ENCODE measurements around the gene CMSS1.
A peak's percentile ranks its signal among the peaks of the same experiment; 100 is the strongest.

Gene CMSS1

DNA sequence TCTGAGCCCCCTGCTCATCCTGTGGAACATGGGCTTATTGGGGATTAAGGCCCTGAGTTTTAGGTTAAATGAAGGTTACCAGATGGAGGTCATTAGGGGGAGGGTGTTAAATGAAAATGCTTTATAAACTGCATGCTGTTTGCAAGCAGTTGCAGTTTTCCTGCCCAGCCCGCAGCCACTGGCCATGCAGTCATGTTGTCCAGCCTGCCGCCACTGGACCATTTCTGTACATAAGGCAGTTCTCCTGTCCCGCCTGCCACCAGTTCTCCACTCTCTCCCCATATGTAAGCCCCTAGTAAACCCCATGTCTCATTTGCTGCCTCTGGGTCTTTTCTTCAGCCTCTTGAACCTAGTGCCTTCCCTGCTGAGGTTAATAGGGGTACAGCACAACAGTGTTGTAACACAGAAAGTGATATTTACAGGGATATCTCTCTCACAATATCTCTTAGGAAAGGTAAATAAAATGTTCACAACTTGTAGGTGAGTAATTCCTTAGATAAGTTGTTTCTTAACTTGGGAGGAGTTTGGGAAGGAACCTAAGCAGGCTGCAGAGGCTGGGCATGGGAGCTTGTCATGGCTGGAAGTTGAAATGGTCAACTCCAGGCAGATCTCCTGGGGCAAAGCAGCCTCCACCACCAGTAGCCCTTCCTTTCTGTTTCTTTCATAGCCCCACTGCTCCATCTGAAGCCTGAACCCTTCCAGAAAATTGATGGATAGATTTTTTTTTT, 148.2 kb downstream of the CMSS1 start:
- no peak for DNase-seq (ENCODE audit: low read depth, low spot score)
- H3K4me3 ChIP-seq (ENCODE audit: low read length) = no peak overlapping the region

DNA sequence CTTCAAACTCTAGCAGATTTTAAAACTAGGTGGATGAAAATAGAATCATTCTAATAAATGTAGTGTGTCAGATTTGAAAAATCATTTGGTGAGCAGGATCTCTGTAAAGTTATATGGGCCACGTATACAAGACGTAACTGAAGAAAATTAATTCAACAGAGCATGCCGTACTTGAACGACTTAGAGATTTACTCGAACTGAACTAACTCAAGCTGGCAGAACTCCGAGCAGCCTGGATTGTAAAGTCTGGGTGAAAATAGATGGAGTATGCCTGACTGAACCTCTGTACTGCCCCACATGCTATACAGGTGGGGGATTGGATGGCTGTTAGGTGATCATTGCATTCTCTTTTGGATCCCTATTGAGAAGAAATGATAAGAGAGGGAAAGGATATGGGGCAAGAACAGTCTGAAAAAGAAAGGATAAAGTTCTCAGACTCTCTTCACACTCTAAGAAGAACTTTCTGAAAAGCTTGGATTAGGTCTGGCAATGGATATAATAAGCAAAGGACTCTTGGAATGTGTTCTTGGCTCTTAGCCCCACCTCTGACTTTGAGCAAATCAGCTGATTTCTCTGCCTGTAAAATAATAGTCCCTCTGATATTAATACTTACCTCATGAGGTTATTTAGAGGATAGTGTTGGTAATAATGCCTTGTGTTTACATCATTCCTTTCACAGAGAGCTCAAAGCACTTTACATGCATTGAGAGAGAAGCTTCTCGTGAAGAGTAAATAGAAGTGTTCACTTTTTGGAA, 149.2 kb downstream of the CMSS1 start:
- no peak overlapping the region for H3K4me3 ChIP-seq (ENCODE audit: low read length)
- no peak for DNase-seq (ENCODE audit: low read depth, low spot score)

DNA sequence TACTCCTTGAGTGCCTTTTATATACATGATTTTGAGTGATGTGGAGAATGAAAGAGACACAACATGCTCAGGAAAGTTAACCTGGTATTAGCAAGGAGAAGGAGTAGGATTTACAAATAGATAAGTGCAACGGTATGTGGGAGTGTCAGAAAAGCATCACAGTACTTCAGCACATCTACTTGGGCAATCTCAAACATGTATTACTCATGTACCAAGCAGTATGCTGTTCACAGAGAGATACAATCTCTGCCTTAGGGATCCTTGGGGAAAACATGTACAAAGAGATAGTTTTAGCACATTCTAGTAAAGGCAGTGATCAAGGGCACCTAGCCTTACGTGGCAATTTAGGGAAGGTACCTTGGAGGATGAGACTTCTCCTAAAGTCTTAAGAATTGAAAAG, 150.1 kb downstream of the CMSS1 start:
- no peak overlapping the region for H3K4me3 ChIP-seq (ENCODE audit: low read length)
- no peak for DNase-seq (ENCODE audit: low read depth, low spot score)

DNA sequence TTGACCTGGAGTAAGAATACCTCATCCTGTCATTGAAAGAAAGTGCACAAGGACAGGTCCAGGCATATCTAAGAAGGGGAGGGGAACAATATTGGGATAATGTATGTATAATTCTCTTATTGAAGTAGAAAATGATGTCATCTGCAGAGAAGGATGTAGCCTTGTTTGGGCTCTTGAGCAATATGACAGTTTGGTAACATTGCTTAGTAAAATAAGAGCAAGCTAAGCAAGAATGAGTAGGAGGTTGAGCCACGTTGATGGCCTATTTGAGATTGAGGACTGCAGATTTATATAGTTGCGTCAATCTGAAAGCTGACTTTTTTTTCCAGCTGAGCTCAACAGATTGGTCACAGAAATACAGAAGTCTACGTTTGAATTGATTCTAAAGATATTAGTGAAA, 151.5 kb downstream of the CMSS1 start:
- no peak overlapping the region for H3K4me3 ChIP-seq (ENCODE audit: low read length)
- DNase-seq (ENCODE audit: low read depth, low spot score) = no peak

DNA sequence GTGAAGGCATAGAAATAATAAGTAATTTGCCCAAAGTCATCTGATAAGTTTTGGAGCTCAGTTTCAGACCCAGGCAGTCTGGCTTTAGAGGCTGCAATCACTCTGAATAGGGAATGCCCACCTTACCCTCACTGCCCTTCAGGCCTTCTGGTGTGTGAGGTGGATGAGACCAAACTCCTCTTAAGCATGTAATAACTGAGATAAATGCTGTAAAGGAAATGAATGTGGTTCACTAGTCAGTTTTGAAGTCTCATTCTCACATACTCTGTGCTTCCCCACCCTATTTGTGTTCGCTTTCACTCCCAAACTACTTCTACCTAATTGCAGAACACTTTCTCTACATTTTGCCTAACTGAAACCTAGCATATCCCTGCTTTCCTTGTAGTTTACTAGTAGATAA, 152.5 kb downstream of the CMSS1 start:
- peak; percentile 41 for DNase-seq (ENCODE audit: low read depth, low spot score)
- no peak overlapping the region for H3K4me3 ChIP-seq (ENCODE audit: low read length)

DNA sequence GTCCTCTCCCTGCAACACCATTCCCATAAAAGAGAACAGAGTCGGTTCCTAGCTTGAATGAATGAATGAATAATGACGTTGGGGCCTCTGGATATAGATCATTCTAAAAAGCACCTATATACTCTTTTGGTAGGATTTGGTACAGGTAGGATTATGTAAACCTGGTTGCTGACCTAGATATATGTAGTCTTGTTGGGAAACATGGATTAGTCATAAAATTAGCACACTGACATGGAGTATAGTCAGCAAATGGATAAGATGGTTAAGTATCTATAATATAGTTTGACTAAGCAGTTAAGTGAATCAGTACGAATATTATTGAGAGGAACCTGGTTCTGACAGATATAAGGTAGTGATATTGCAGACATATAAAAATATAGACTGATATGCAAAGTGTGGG, 154.1 kb downstream of the CMSS1 start:
- DNase-seq (ENCODE audit: low read depth, low spot score) = no peak
- no peak overlapping the region for H3K4me3 ChIP-seq (ENCODE audit: low read length)

DNA sequence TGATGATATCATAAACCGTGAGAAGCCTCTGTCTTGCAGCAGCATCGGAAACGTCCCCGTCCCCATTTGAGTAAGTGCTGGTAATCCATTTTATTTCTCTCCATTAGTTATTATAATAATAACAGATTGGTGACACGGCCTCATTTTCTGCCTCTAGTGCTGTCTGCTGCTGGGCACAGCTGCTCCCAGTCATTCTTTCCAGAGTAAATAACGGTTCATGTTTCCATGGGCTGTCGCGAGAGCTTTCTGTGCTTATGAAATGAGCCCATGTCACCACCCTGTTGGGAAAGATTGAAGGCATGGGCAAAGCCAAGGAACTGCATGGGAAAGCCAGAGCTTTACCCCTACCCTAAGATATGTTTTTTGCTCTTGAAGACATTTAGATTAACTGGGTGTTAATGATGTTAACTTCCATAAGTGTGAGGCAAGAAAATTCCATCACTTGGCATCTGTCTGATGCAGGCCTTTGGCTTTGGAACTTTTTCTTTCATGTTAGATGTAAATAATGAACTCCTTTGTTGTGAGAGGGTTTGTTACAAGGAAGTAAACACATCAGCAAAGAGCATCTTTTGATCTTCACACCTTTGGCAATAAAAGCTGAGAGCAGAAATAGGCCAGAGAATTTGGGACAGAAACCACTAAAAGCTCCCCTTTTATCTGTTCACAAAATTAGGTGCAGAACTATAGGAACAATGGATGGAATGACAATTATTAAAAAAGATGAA, 154.9 kb downstream of the CMSS1 start:
- no peak for DNase-seq (ENCODE audit: low read depth, low spot score)
- no peak overlapping the region for H3K4me3 ChIP-seq (ENCODE audit: low read length)

DNA sequence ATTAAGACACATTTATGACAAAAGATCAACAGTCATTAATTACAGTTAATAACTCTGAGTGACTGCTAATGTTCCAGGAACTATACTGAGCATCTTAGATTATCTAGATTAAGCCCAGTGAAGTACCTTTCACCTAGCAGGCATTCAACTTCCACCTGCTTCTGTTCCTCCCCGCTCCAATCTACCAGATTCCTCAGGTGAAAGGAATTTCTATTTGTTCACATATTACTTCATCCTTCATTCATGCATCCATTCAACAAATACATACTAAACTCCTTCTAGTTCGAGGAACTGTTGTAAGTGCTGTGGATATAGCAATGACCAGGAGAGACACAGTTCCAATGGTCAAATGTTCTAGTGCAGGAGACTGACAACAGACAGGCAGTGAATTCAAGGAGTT, 157.3 kb downstream of the CMSS1 start:
- no peak overlapping the region for H3K4me3 ChIP-seq (ENCODE audit: low read length)
- DNase-seq (ENCODE audit: low read depth, low spot score) = no peak

DNA sequence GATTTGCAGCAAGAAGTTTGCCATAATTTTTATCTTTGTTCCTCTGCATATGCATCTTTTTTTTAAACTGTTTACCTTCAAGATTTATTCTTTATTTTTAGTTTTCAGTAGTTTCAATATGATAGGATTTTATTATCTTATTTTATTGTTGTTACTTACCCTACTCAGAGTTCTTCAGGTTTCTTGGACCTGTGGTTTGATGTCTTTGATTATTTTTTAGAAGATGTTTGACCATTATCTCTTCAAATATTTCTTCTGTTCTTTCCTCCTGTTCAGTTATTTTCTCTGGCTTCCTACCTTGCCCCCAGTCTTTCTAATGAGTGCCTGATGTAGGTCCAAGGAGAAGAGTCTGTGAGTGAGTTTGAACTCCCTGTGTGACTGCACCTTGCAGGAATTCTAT, 158.9 kb downstream of the CMSS1 start:
- H3K4me3 ChIP-seq (ENCODE audit: low read length) = no peak overlapping the region

DNA sequence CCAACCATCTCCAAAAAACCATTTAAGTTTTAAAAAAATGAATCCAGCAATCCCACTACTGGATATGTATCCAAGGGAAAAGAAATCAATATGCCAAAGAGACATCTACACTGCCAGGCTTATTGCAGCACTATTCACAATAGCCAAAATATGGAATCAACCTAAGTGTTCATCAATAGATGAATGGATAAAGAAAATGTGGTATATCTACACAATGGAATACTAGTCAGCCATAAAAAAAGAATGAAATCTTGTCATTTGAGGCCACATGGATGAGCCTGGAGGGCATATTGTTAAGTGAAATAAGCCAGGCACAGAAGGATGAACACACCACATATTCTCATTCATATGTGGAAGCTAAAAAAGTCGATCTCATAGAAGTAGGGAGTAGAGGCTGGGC, 160.6 kb downstream of the CMSS1 start:
- no peak for DNase-seq (ENCODE audit: low read depth, low spot score)
- no peak overlapping the region for H3K4me3 ChIP-seq (ENCODE audit: low read length)

More for the DNA sequence above, 158.9 kb downstream of the CMSS1 start:
- DNase-seq (ENCODE audit: low read depth, low spot score) = no peak

DNA sequence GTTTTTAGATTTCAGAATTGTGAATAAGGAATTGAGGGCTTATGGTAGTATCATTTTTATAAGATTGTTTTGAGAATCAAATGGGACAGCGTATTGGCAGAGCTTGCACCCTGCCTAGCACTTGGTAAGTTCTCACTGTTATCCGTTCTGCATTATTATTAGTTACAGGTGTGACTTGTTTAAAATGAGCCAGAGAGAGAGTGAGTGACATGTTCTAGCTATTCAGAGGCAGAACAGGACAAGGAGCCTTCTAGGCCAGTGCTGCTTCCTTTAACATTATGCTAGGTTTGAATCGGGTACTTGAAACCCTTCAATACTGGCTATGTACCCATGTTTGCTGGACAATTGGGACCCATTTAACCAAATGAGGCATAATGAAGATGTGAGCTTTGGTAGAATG, 162.9 kb downstream of the CMSS1 start:
- no peak for DNase-seq (ENCODE audit: low read depth, low spot score)
- no peak overlapping the region for H3K4me3 ChIP-seq (ENCODE audit: low read length)

DNA sequence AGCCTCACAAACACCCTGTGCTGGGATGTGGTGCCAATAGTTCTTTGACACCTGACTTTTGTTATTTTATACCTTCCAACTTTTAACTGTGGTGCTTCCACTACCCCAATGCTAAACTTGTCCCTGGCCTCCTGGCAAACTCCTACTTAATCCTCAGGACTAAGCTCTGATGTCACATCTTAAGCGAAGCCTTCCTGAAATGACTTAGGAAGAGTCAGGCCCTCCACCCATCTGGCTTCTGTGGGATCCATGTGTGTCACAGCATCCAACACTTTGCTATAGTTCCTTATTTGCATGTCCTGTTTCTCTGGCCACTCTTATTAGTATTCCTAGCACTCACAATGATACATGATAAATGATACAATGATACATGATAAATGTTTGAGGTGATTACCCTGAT, 163.5 kb downstream of the CMSS1 start:
- DNase-seq (ENCODE audit: low read depth, low spot score) = no peak
- no peak overlapping the region for H3K4me3 ChIP-seq (ENCODE audit: low read length)

DNA sequence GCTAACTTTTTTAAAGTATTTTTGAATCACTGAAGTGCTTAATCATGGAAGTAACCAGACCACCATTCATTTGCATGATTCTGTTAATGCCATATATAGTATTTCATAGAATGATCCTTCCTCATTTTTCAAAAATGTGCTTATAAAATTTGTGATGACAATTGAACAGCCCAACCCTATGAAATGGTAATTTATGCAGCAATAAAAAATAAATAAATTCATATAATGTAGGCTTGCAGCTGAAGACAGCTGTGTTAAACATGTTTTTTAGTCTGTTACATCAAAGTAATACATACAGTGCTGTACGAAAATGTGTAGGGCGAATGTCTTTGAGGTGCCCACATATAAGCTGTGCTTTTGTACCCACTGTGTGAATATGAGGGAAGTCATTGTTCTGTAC, 165.0 kb downstream of the CMSS1 start:
- DNase-seq (ENCODE audit: low read depth, low spot score) = no peak

DNA sequence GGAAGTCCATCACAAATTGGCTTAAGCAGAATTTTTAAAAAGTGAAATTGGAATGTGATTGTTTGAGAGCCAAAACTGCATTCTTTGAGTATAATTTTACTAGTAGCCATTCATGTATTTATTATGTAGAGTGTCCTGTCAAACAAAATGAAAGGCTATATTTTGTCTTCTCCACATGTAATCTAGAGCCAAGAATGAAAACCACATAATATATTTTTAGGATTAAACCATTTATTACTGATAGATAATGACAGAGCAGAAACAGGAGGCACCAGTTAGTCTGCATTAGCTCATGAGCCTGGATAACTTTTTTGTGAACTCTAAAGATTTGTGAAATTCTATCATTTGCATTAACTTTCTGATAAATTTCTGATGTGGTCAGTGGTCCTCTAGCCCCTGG, 166.5 kb downstream of the CMSS1 start:
- no peak overlapping the region for H3K4me3 ChIP-seq (ENCODE audit: low read length)
- no peak for DNase-seq (ENCODE audit: low read depth, low spot score)

More for the DNA sequence above, 165.0 kb downstream of the CMSS1 start:
- H3K4me3 ChIP-seq (ENCODE audit: low read length) = no peak overlapping the region

DNA sequence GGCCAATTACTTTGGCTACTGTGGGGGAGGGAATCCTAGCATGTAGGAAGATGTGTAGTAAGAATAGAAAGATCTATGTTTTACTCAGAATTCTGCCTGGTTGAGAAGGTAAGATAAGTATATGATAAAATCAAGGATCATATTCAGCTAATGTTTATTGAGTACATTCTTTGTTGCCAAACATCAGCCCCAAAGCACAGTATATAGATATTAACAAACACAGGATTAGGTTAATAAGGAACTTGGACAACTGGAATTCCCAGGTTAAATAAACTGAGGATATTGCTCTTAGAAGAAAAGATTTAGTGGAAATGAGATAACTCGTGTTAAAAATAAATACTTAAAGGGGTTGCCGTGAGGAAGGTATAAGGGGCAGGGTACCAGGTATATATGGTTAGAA, 167.0 kb downstream of the CMSS1 start:
- no peak overlapping the region for H3K4me3 ChIP-seq (ENCODE audit: low read length)
- no peak for DNase-seq (ENCODE audit: low read depth, low spot score)

DNA sequence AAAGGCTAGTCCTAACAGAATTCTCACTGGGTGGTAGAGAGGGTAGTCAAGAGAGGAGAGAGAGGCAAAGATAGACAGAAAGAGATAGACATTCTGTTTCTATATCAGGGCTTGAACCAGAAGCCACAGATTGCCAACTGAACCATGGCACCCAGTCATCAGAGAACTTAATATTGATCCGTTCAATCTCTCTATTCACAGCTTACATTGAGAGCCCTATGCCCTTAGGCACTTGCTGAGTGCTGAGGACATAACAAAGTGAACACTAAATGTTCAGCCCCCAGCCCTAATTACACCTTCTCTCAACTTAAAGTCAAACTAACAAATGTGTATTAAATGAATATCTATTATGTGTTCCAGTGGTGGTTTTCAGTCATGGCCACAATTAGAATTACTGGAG, 172.5 kb downstream of the CMSS1 start:
- DNase-seq (ENCODE audit: low read depth, low spot score) = no peak
- no peak overlapping the region for H3K4me3 ChIP-seq (ENCODE audit: low read length)

DNA sequence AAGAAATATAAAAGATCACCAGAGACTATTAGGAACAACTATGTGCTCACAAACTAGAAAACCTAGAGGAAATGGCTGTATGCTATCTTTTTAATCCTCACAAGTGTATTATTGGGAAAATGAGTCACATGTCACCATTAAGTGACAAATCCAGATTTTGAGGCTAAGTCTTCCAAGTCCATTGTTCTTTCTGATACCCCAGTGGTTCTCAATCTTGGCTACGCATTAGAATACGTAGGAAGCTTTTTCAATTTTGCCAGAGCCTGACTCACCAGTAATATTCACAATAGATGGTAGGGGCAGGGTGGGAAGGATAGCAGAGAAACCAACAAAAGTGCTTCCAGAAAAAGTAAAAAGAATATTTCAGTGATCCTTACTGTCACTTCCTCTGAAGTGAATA, 179.6 kb downstream of the CMSS1 start:
- H3K4me3 ChIP-seq (ENCODE audit: low read length) = no peak overlapping the region
- no peak for DNase-seq (ENCODE audit: low read depth, low spot score)

DNA sequence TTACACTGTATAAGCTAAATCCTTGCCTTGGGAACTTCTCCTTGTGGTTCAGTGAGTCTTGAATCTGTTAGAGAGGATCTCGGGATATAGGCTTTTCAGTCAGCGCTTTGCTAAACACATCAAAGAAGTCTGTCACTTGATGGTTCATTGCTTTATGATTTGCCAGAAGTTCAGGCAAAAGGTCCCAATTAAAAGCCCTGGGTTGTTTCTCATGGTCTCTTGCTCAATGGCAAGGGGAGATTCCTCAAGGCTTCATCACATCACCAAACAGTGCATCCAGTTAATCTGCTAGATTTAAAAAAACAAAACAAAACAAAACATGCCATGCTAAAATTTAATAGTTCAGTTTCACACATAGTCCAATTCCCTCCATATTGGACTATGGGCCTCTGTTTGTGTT, 181.9 kb downstream of the CMSS1 start:
- no peak overlapping the region for H3K4me3 ChIP-seq (ENCODE audit: low read length)
- DNase-seq (ENCODE audit: low read depth, low spot score) = no peak

DNA sequence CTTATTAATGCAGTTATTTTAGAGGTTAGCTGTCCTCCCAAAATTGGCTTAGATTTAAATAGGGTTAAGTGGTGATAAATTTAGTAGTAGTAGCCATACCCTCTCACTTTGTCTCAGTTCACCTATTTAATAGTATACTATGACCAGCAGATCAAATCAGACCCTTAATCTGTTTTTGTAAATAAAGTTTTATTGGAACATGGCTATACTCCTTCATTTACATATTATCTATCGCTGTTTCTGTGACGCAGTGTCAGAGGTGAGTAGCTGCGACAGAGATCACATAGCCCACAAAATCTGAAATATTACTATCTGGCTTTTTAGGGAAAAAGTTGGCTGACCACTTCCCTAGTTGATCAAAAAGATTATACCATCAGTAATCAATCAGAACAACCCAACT, 183.4 kb downstream of the CMSS1 start:
- no peak overlapping the region for H3K4me3 ChIP-seq (ENCODE audit: low read length)
- no peak for DNase-seq (ENCODE audit: low read depth, low spot score)

DNA sequence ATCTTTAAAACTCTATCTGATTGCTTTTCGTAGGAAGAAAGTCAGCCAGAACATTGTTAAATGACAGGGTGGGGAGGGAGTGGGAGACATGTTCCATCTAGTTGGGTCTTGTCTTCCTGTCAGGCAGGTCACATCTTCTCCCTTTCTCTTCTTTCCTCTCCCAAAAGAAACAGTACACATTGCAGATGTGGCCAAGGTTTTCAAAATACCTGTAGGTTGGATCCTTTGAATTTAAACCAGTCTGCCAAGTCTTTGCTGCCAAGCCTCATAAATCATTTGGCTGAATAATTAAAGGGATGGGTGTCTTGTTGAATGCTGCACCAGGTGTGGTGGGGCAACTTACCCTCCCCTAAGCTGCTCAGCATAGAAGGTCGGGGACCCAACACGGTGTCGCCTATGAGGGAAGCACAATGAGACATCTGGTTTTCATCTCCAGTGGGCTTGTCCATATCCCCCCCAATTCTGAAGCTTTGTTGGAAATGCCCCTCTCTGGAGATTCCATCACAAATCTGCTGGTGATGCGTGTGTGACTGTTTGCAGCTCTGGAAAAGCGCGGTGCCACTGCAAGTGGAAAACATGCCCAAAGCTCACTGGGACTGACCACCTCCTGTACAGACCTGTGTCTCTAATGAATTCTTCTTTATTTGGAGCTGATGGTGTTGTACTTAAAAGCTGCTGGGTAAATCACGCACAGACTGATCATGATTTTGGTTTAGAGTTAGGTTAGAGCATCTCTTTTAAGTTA, 184.0 kb downstream of the CMSS1 start:
- H3K4me3 ChIP-seq (ENCODE audit: low read length) = no peak overlapping the region
- no peak for DNase-seq (ENCODE audit: low read depth, low spot score)

All from Jurkat, Clone E6-1 (cell line).